ENCODE results near the gene MDM4. TPM values are rescaled to one million over a fixed set of nuclear protein-coding genes. Genes with fewer than 3 reads are reported as not detected.
"Not testable (repeated sequence)": the region's sequence is repeated elsewhere in the genome, so short reads cannot be mapped to it uniquely, and the experiment has no call there.

MDM4 gene
- total RNA-seq, 1 donor from 2014 or later, result 154 TPM

GRCh38 chr1:204514828-204515227 is 1.4 kb upstream of the MDM4 start:
- H3K9me3 Mint-ChIP-seq, result no peaks in the 10 kb centered on the region
- peaks cover 10% of the 10 kb centered on the region for H3K36me3 Mint-ChIP-seq
- H3K27ac Mint-ChIP-seq, result no peak overlapping the region
- no peak overlapping the region for H3K4me3 Mint-ChIP-seq
- no peak for TF ChIP-seq CTCF (IDR thresholded peaks at IDR 0.05; ENCODE audit: unreplicated experiment)
- DNase-seq (ENCODE audit: low spot score in 2 of 2, unreplicated experiment in 2 of 2), result no peak
- H3K4me1 Mint-ChIP-seq, result peaks cover 13% of the 10 kb centered on the region
- no peaks in the 10 kb centered on the region for H3K27me3 Mint-ChIP-seq (ENCODE audit: low read depth)

DNA sequence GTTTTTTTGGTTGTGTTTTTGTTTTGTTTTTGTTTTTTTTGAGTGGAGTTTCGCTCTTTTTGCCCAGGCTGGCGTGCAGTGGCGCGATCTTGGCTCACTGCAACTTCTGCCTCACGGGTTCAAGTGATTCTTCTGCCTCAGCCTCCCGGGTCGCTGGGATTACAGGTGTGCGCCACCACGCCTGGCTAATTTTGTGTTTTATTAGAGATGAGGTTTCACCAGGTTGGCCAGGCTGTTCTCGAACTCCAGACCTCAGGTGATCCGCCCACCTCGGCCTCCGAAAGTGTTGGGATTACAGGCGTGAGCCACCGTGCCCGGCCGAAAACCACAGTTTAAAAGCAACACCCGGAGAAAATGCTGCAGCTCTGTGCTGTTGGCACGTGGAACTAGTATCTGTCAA is 1.2 kb downstream of the MDM4 start:
- H3K9me3 Mint-ChIP-seq; H3K27me3 Mint-ChIP-seq (ENCODE audit: low read depth); DNase-seq (ENCODE audit: low spot score in 2 of 2, unreplicated experiment in 2 of 2); H3K4me3 Mint-ChIP-seq: not testable (repeated sequence)
- Mint-ChIP-seq H3K4me1 (peaks cover 21% of the 10 kb centered on the region), H3K36me3 (peaks cover 14% of the 10 kb centered on the region), H3K27ac (peak overlapping the region; percentile 81)

DNA sequence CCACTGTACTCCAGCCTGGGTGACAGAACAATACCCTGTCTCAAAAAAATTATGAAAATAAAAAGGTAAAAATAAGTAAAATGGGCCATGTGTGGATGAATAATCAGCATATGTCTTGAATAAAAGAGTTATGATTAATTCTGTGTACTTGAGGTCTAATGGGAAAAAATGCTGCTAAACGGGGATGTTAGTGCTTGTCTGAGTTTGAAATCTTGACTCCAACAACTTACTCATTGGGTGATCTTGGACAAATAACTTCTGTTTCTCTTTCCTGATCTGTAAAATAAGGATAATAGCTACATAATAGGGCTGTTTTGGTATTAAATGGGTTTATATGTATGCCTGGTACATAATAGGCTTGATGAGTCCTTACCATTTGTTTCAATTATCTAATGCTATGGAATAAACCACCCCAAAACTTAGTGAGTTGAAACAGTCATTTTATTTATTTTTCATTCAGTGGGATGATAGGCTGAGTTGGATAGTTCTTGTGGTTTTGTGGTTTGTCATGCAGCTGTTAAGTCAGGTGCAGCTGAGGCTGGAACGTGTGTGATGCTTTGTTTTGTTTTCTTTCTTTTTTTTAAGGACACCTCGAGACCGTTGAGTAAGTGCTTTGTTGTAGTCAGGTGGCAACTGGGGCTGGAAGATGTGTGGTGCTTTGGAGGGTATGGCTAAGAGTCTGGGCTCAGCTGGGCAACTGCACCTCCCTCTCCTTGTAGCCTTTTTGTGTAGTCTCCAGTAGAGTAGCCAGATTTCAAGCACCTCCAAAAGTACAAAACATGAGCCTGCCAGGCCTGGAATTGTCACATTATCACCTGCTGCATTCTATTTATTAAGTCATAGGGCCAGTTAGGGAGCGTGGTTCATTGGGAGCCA is 4.9 kb downstream of the MDM4 start:
- DNase-seq (ENCODE audit: low spot score in 2 of 2, unreplicated experiment in 2 of 2), result no peak
- Mint-ChIP-seq H3K9me3 (peaks cover 11% of the 10 kb centered on the region), H3K27ac (peak overlapping the region; percentile 37), H3K36me3 (peaks cover 34% of the 10 kb centered on the region), H3K4me1 (peaks cover 28% of the 10 kb centered on the region), H3K4me3 (no peak overlapping the region), H3K27me3 (ENCODE audit: low read depth) (no peaks in the 10 kb centered on the region)
- no peak for TF ChIP-seq CTCF (IDR thresholded peaks at IDR 0.05; ENCODE audit: unreplicated experiment)

DNA sequence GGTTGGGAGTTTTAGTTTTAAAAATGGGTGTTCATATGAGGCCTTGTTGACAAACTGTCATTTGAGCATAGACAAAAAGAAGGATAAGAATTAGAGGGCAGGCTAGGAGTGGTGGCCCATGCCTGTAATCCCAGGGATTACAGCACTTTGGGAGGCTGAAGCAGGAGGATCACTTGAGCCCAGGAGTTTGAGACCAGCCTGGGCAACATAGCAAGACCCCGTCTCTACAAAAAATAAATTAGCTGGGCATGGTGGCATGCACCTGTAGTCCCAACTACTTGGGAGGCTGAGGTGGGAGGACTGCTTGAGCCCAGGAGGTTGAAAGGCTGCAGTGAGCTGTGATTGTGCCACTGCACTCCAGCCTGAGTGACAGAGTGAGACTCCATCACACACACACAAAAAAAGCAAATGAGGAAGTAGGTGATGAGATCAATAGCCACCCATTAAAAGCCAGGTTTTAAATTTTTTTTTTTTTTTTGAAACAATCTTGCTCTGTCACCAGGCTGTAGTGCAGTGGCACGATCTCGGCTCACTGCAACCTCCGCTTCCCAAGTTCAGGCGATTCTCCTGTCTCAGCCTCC is 5.8 kb downstream of the MDM4 start:
- not testable (repeated sequence) for H3K27ac Mint-ChIP-seq; H3K4me3 Mint-ChIP-seq; DNase-seq (ENCODE audit: low spot score in 2 of 2, unreplicated experiment in 2 of 2); H3K27me3 Mint-ChIP-seq (ENCODE audit: low read depth)
- Mint-ChIP-seq H3K4me1 (peaks cover 28% of the 10 kb centered on the region), H3K36me3 (peaks cover 37% of the 10 kb centered on the region), H3K9me3 (peaks cover 11% of the 10 kb centered on the region)

DNA sequence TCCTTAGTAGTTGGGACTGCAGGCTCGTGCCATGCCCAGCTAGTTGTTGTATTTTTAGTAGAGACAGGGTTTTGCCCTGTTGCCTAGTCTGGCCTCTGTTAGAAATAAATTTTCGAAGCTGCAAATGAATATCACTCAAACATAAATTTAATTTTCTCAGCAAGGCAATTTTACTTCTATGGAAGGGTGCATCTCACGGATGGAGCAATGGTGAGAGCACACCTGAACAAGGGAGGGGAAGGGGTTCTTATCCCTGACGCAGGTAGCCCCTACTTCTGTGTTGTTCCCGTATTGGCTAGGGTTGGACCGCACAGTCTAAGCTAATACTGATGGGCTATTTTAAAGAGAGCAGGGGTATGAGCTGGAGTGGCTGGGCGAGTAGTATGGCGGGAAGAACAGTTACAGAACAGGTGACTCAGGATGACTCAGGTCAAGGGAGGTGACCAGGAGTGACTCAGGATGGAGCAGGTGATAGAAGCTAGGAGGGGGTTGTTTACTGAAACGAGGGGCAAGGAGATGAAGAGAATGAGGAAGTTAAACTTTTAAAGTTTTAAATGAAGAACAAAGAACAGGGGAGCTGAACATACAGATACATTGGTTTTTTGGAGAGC is 7.5 kb downstream of the MDM4 start:
- Mint-ChIP-seq H3K27me3 (ENCODE audit: low read depth) (no peaks in the 10 kb centered on the region), H3K36me3 (peaks cover 41% of the 10 kb centered on the region), H3K4me1 (peaks cover 19% of the 10 kb centered on the region), H3K9me3 (peaks cover 11% of the 10 kb centered on the region), H3K4me3 (no peak overlapping the region), H3K27ac (peak overlapping the region; percentile 14)
- DNase-seq (ENCODE audit: low spot score in 2 of 2, unreplicated experiment in 2 of 2), result no peak
- TF ChIP-seq CTCF (IDR thresholded peaks at IDR 0.05; ENCODE audit: unreplicated experiment), result no peak

- peak overlapping the region; percentile 83 for H3K27ac Mint-ChIP-seq
- no peaks in the 10 kb centered on the region for H3K27me3 Mint-ChIP-seq (ENCODE audit: low read depth)
- no peak for DNase-seq (ENCODE audit: low spot score in 2 of 2, unreplicated experiment in 2 of 2)
- H3K4me1 Mint-ChIP-seq, result peaks cover 15% of the 10 kb centered on the region
- H3K36me3 Mint-ChIP-seq, result peaks cover 37% of the 10 kb centered on the region
- peaks cover 11% of the 10 kb centered on the region for H3K9me3 Mint-ChIP-seq
- H3K4me3 Mint-ChIP-seq, result no peak overlapping the region
- TF ChIP-seq CTCF (IDR thresholded peaks at IDR 0.05; ENCODE audit: unreplicated experiment), result no peak
Observed at GRCh38 chr1:204524986-204525385, 8.8 kb downstream of the MDM4 start.

Measured in mesothelial cell of epicardium (in vitro differentiated cells).